NCI-H1436 (cell line): ENCODE data around the gene TTC32.
"Not testable (repeated sequence)": the region's sequence is repeated elsewhere in the genome, so short reads cannot be mapped to it uniquely, and the experiment has no call there.

Source experiments
- DNase-seq: peaks from one replicate; lab custom pipeline; 2025; lab: John Stamatoyannopoulos, UW

The TTC32 gene

GRCh38 chr2:19899985-19900930, 1.5 kb downstream of the TTC32 start:
- no peak for DNase-seq

DNA sequence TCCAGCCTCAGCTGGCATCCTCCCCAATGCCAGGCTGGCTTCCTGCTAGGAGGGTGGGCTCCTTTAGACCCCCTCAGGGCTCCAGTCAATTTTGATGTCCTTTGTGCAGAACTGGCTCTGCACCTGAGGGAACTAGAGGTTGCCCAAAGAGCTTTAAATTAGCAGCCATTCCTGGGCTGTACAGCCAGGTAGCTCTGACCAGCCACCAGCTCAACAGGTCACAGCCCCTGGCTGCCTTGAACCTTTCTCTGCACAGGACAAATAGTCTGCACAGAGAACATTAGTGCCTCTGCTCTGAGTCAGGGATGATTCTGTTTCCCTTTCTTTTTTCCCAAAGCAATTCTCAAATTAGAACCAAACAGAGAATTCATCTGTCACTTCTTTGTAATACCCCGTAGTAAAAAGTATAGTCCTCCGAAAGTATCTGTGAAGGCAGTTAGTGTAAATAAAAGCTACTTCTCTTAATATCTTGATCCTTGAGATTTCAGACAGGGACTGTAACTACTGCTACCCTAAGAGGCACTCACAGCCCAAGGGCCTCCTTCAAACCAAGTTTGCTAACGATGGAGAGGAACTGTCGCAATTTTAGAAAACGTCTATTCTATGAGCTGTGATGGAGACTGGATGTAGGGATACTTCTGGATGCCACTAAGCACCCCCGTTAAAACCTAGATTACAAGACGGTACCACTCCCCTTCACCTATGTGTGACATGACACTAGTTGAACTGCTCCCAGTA, 3.0 kb downstream of the TTC32 start:
- DNase-seq = no peak

- DNase-seq = no peak
Measured at GRCh38 chr2:19897623-19898245, 4.0 kb downstream of the TTC32 start.

DNA sequence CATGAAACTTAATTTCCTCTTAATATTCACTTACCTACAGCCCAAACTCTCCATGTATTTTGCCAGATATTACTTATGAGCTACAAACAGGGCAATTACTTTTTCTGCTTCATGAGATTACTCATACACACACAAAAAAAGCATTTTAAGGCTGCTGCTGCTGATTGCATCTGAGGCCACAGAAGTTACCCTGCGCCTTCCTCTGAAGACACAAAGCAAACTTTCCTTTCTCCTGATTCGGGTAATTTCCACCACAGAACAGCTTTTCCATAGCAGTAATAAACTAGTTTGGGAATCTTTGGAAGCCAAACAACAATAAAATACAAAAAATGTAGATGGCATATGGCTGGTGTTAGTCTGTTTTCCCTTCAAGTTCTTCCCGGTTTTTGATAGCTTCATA, 6.2 kb downstream of the TTC32 start:
- no peak for DNase-seq

GRCh38 chr2:19894134-19894792, 7.5 kb downstream of the TTC32 start:
- no peak for DNase-seq

DNA sequence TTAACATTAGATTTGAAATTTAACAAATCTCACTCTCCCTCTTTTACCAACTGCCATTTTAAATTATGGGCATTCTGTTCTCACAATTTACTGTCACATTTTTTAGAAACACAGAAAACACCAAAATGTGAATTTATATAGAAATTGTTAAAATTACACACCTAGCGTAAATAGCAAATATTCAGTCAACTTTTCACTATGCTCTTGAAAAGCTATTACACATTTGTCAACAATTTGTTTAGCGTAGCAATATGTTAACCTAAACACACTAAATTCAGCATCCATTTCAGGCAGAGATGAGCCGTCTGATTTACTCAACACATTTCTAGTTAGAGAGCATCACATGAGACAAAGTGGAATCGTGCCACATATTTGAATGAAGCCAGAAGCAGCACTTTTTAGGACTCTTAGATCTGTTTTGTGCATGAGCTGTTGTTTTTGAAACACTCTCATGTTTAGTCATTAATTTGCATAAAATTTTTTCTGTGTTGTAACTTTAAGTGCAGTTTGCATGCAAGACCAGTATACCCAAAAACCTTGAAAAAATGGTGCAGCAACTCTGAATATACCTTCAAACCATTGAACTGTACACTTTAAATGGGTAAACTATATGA, 8.2 kb downstream of the TTC32 start:
- no peak for DNase-seq

GRCh38 chr2:19891971-19892370, 9.8 kb downstream of the TTC32 start:
- DNase-seq = not testable (repeated sequence)

GRCh38 chr2:19890104-19890503, 11.7 kb downstream of the TTC32 start:
- DNase-seq = no peak

DNA sequence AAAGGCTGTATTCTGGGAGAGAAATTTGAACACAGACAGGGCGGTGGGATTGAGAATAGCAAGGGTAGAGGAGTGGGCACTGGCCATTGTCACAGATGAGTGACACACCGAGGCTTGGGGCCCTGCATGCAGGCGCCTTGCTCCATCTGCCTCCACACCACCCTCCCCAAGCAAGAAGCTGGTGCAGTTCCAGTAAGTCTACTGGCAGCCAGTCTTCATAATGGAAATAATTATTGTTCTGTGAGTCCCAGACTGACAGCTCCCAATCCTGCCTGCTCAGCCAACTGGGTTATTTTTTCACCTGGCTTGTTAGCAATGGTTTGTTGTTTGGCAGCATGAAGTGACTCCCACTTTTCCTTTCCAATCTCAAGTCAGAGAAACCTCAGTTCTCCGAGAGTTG, 13.0 kb downstream of the TTC32 start:
- no peak for DNase-seq

- DNase-seq = no peak
Measured at GRCh38 chr2:19887510-19887909, 14.3 kb downstream of the TTC32 start.

GRCh38 chr2:19886261-19886660, 15.5 kb downstream of the TTC32 start:
- no peak for DNase-seq

DNA sequence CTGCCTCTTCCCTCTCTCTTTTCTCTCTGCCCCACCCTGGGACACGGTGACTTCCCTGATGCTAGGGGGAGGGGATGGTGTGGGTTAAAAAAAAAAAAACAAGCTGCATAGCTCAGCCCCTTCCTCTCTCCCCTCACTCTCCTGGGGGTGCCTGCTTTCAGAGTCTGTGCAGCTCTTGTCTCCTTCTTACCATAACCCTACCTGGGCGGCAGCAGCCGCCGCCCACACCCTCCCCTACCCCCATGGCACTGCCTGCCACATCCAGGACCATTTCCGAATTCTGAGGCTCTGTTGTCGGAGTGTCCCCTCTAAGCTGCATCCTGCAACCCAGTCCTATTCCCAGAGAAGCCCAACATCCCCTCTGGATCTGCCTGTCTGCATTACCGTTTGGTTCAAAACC, 16.0 kb downstream of the TTC32 start:
- DNase-seq = no peak

DNA sequence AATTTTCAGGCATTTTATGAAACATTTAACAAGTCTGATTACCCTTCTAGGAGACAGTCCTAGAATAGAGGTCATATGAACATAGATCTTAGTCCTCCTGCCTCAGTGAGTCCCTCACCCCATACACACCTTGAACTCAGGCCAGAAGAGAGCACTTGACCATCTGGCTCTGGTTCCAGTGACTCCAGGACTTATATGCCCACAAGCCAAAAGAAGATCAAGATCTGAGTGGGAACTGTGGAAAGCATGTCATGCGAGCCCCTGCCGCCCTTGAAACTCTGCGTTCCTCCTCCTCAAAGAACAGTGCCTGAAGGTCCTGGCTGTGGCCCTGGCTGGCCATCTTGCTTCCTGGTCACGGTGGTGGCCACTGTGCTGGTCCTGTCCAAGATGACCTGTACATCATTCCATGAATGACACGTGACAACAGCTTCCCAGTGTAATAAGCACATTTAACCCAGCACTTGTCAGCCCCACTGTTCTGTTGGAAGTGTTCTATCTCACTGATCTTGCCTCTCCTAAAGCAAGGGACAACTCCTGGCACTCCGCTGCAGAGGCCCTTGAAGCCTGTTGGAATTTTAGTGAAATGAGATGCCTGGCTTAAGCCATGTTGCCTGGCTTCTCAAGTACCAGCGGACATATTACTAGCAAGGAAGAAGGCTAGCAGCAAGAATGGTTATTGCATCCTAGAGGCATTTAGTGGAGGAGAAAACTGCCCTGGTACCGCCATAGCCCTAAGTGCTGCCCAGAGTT, 17.6 kb downstream of the TTC32 start:
- no peak for DNase-seq

DNA sequence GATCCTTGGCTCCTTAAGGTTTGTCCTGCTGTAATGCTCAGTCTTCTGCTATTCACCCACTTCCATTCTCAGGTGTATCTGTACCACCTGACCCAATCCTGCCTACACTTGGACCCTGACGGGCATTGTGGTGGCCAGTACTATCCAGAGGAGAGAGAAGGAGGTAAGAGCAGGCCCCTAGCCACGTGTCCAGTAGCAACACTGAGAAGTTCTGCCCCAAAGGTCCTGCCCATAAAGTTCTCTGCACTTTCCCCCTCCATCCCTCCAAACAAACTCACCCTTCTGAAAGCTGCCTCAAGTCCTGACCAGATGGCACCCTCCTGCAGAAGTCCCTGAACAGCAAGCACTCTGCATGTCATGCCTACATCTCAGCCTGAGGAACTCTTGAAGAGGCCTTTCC, 18.3 kb downstream of the TTC32 start:
- DNase-seq = no peak

GRCh38 chr2:19882286-19882685, 19.5 kb downstream of the TTC32 start:
- no peak for DNase-seq

DNA sequence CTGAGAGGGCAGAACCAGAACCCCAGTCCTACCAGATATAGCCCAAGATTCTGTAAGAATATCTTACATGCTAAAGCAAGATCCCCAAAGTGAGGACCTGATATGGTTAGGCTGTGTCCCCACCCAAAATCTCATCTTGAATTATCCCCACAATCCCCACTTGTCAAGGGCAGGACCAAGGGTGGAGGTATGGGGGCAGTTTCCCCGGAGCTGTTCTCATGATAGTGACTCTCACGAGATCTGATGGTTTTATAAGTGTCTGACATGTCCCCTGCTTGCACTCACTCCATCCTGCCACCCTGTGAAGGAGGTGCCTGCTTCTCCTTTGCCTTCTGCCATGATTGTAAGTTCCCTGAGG, 19.9 kb downstream of the TTC32 start:
- DNase-seq = no peak

DNA sequence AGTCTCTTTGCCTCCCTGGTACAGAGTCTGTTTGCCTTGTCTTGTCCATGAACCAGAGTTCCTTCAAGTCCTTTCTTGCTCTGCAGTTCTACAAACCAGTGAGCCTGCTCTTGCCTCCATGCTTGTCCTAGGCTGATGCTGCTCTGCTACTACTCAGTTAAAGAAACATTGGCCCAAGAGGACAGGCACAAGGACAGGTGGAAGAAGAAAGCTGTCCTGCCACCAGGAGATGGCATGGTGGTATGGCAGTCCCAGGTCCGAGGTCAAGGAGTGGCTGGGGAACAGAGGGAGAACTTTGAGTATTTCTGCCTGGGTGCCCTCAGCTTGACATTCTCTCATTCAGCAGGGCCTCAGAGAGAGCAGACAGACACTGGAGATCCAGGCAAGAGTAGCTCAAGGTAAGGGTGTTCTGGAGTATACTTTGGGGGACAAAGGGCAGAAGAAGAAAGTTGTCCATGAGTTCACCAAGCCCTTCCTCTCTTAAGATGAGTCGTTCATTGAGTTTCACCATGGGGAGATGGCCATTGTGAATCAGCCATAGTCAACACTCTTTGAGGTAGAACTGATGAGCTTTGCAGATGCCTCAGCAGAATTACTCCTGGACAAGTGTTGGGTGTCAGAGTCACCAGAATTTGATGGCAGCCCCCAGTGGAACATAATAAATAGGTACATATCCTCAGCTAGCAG, 20.4 kb downstream of the TTC32 start:
- no peak for DNase-seq

GRCh38 chr2:19880191-19880590, 21.6 kb downstream of the TTC32 start:
- DNase-seq = not testable (repeated sequence)

DNA sequence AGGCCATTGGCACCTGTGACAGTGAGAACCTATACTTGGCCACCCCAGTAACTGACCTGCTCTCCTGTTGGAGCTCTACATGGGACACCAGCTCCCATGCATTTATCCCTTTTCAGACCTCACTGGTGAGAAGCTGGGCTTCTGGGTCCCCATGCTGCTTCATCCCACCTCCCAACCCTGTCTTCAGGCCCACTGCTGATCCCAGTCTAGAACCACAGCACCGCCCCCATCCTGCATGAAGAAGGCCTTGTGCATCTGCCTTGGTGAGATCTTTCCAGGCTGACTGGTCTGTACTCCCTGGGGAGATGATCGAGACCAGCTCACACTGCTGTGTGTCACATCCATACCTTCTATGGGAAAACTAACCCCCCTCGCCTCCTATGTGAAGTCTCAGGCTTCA, 22.7 kb downstream of the TTC32 start:
- no peak for DNase-seq

DNA sequence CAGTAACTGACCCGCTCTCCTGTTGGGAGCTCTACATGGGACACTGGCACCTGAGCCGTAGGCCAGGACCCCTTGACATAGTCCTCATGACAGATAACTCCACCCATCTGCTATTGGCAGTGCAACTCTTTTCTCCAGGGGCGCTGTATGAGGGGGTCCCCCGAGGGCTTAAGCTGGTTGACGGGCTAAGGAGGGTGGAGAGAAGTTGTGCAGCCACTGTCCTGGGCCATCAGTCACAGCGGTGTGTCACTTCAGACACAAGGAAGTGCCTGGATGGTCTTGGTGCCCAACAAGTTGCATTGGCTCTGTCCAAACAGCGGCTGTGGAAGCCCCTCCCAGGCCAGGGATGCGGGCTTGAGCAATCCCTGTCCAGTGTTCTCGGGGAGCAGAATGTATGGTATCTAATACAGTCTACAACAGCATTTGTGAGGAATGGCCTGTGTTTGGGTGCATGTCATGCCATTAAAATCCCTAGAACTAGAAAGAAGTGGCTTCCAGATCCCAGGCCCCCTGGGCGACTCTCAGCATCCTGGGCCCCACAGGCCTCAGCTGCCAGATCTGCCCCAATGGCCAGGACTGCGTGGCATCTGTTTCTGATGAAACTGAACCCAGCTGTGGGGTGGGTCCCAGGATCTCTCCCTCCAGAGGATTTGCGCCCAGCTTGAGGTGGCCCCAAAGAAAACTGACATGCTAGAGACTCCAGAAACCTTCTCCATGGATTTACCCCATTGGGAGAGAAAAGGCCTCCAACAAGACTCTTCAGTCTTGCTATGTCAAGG, 23.3 kb downstream of the TTC32 start:
- DNase-seq = no peak
